Stimulated activated CD8-positive, alpha-beta memory T cell treated with anti-CD3 and anti-CD28 coated beads, Interleukin-15, amount 100 ng/mL, for 48 hours (primary cell): ENCODE results near the gene GTPBP6.
A peak's percentile ranks its signal among the peaks of the same experiment; 100 is the strongest.
"Not testable (repeated sequence)": the region's sequence is repeated elsewhere in the genome, so short reads cannot be mapped to it uniquely, and the experiment has no call there.

Source experiments
- DNase-seq, 2 donors: peaks; one replicate each; pipeline ENCODE4 v3.0.0-alpha.2; 2020; ENCODE audit warnings: low read depth in 2 of 2

GTPBP6 gene

DNA sequence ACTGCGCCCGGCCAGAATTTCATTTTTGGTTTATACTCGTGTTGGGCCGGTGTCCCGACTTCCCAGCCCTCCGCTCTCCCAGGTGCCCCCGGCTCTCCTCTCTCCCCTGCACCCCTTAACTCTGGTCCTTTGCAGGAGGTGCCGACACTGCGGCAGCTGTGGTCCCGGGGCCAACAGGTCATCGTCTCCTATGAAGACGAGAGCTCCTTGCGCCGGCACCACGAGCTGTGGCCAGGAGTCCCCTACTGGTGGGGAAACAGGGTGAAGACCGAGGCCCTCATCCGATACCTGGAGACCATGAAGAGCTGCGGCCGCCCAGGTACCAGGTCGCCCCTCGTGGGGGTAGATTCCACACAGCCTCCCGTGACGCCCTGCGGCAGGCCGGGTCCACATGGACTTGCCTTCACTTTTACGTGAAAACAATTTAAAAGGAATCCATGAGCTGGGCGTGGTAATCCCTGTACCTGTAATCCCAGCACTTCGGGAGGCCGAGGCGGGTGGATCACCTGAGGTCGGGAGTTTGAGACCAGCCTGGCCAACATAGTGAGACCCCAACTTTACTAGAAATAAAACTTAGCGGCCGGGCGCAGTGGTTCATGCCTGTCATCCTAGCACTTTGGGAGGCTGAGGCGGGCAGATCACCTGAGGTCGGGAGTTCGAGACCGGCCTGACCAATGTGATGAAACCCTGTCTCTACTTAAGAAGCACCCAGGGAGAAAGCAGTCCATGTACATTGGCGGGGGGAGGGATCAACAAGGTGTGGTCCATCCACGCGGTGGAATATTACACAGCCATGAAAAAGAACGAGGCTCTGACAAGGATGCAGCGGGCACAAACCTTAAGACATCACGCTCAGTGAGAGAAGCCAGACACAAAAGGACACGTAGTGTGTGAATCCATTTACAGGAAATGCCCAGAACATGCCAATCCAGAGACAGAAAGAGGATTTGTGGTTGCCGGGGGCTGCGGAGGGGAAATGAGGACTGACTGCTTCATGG is 25.4 kb downstream of the GTPBP6 start:
- no peak for DNase-seq

DNA sequence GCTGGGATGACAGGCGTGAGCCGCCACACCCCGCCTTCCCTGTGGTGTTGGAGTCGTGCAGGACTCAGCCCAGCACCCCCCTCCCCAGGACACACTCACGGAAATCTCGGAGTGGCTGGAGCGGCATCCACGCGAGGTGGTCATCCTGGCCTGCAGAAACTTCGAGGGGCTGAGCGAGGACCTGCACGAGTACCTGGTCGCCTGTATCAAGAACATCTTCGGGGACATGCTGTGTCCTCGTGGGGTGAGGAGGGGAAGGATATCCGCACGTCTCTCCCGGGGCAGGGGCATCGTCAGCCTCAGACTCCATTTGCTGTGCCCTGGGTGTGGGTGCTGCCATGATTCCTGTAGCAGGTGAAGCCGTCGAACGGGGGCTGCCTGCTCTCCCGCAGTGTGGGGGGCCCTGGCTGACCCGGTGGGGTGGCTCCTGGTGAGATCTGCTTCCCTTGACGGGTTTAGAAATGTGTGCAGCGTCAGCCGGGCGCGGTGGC is 27.1 kb downstream of the GTPBP6 start:
- no peak for DNase-seq

DNA sequence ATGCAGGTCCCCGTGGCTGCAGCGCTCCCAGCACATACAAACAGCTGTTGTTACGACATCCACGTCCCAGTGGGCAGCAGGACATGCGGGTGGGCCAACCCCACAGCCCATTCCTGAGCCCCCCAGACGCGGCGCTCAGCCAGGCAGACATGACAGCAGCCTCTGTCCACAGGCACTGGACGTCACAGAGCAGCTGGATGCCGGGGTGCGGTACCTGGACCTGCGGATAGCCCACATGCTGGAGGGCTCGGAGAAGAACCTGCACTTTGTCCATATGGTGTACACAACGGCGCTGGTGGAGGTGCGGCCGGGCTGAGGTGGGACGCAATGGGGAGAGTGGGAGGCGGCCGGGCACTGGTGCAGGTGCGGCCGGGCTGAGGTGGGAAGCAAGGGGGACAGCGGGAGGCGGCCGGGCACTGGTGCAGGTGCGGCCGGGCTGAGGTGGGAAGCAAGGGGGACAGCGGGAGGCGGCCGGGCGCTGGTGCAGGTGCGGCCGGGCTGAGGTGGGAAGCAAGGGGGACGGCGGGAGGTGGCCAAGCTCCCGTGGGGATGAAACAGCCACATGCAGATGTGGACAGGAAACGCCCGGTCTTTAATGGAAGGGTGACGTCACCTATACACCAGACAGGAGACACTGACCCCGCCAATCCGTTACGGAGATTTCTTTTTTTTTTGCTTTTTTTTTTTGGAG is 28.0 kb downstream of the GTPBP6 start:
- no peak for DNase-seq

DNA sequence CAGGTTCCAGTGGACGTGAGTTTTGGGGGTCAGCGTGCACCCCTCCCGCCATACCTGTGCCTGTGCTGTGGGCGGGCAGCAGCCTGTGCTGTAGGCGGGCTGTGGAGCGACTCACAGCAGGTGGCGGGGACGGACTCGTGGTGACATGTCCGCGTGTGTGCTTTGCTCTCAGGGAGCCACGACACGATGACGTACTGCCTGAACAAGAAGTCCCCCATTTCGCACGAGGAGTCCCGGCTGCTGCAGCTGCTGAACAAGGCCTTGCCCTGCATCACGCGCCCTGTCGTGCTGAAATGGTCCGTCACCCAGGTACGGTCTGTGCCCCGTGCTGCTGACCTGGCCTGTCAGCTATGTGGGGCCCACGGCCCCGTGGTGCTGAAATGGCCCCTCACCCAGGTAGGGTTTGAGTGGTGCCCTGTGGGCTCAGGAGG is 30.0 kb downstream of the GTPBP6 start:
- DNase-seq: no peak

DNA sequence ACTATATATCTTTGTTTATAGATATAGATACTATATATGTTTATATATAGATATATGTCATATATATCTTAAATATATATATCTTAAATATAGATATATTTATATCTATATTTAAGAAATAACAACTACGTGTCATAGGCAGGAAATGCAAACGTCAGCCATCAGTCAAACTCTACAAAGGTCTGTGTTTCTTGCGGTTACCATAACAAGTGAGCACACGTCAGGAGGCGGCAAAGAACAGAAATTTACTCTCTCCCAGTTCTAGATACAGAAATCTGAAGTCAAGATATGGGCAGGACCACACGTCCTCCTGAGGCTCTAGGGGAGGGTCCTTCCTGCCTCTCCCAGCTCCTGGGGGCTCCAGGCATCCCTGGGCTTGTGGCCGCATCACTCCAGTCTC is 30.9 kb downstream of the GTPBP6 start:
- DNase-seq: no peak

DNA sequence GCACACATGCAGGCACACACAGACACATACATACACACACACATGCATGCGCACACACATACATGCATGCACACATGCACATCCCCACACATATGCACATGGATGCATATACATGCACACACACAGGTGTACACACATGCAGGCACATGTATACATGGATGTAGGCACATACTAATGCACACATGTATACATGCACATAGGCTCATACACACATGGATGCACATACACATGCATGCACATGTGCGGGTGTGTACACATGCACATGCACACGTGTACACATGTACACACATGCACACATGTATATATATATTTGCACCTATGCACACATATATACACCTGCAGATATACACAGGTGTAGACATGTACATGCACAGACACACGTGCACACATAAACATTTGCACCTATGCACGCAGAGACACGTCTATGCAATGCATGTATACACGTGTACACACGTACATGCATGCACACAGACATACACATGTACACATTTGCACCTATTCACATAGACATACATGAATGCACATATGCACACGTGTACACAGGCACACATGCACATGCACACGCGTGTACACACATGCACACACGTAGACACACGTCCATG is 33.4 kb downstream of the GTPBP6 start:
- no peak for DNase-seq

DNA sequence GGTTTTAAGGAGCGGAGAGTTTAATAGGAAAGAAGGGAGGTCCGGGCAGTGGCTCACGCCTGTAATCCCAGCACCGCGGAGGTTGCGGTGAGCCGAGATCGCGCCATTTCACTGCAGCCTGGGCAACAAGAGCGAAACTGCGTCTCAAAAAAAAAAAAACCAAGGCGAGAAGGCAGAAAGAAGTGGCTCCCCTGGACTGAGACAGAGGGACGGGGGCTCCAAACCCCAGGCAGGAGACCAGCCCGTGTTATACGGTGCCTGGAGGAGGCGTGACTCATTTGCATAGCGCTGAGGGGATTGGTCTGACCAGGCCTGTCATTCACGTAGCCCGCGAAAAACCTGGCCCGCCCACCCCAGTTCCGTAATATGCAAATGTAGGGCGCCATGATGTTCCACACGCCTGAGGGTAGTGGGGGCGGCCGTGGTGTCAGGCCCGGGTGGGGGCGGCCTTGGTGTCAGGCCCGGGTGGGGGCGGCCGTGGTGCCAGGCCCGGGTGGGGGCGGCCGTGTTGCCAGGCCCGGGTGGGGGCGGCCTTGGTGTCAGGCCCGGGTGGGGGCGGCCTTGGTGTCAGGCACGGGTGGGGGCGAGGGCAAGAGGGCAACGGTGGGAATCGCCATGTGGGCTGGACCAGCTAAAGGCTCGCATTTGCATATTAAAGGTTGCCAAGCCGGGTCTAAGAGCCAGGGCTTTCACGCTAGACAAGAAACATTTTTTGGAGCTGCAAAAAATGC is 35.3 kb downstream of the GTPBP6 start:
- DNase-seq: peak; percentile 88 to 89

DNA sequence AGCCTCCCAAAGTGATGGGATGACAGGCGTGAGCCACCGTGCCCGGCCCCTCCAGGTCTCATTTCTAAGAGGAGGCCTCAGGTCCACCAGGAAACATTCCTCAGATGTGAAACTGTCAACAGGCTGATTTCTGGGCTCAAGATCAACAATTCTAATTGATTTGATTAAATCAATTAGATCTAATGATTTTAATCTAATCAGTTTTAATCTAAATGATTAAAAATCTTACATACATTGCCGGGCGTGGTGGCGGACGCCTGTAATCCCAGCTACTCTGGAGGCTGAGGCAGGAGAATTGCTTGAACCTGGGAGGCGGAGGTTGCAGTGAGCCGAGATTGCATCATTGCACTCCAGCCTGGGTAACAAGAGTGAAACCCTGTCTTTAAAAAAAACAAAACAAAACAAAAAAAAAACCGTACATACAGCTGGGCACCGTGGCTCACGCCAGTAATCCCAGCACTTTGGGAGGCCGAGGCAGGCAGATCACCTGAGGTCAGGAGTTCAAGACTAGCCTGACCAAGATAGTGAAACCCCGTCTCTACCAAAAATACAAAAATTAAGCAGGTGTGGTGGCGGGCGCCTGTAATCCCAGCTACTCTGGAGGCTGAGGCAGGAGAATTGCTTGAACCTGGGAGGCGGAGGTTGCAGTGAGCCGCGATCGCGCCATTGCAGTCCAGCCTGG is 36.5 kb downstream of the GTPBP6 start:
- DNase-seq: not testable (repeated sequence)

DNA sequence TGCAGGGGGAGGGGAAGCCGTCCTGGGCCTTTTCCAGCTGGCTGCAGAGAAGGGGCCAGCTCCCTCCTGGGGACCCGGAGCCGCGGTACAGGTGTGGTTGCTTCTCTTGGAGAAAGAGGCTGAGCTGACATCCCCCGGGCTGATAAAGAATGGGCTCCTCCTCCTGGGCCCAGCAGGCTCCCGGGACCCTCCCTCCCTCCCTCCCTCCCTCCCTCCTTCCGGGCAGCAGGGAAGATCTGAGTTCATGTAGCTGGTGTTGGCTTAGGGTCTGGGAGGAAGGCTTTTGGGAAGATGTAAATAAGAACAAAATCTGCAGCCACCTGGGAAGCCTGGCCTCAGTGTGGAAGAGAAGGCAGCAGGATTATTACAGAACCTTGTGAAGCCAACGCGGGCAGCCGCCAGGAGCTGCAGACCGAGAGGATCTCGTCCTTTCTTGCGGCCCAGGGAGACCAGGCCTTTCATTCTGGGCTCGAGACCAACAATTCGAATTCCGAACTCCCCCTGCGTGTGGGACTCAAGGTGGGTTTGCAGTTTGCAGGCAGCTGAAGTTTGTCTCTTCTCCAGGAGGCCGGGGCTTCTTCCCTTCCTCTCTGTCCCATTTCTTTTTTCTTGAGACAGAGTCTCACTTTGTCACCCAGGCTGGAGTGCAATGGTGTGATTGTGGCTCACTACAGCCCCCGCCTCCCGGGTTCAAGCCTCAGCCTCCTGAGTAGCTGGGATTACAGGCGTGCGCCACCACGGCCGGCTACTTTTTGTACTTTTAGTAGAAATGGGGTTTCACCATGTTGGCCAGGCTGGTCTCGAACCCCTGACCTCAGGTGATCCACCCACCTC is 37.2 kb downstream of the GTPBP6 start, which contains the start of gene PLCXD1:
PLCXD1 (plus strand) TSS at position 216 of the 834 bp plus-strand sequence. CDS start 2,807 bp downstream, outside the sequence.
- peak in 1 of 2 donors; percentile 25 for DNase-seq

DNA sequence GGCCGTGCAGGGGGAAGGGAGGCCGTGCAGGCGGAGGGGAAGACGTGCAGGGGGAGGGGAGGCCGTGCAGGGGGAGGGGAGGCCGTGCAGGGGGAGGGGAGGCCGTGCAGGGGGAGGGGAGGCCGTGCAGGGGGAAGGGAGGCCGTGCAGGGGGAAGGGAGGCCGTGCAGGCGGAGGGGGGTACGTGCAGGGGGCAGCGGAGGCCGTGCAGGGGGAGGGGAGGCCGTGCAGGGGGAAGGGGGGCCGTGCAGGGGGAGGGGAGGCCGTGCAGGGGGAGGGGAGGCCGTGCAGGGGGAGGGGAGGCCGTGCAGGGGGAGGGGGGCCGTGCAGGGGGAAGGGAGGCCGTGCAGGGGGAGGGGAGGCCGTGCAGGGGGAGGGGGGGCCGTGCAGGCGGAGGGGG is 37.9 kb downstream of the GTPBP6 start:
- DNase-seq: not testable (repeated sequence)

DNA sequence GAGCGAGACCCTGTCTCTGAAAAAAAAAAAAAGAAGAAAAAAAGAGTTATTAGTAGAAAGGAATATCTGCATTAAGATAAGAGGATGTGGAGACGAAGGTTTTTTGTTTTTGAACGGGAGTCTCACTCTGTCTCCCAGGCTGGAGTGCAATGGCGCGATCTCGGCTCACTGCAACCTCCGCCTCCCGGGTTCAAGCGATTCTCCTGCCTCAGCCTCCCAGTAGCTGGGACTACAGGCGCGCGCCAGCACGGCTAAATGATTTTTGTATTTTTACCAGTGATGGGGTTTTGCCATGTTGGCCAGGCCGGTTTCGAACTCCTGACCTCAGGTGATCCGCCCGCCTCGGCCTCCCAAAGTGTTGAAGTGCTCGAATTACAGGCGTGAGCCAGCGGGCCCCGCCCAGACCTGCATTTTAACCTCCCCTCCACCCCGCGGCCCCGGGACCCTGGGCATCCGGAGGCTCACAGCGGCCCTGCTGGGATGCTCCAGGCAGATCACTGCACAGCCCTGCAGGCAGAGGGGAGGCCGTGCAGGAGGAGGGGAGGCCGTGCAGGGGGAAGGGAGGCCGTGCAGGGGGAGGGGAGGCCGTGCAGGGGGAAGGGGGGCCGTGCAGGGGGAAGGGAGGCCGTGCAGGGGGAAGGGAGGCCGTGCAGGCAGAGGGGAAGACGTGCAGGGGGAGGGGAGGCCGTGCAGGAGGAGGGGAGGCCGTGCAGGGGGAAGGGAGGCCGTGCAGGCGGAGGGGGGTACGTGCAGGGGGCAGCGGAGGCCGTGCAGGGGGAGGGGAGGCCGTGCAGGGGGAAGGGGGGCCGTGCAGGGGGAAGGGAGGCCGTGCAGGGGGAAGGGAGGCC is 38.6 kb downstream of the GTPBP6 start:
- not testable (repeated sequence) for DNase-seq

DNA sequence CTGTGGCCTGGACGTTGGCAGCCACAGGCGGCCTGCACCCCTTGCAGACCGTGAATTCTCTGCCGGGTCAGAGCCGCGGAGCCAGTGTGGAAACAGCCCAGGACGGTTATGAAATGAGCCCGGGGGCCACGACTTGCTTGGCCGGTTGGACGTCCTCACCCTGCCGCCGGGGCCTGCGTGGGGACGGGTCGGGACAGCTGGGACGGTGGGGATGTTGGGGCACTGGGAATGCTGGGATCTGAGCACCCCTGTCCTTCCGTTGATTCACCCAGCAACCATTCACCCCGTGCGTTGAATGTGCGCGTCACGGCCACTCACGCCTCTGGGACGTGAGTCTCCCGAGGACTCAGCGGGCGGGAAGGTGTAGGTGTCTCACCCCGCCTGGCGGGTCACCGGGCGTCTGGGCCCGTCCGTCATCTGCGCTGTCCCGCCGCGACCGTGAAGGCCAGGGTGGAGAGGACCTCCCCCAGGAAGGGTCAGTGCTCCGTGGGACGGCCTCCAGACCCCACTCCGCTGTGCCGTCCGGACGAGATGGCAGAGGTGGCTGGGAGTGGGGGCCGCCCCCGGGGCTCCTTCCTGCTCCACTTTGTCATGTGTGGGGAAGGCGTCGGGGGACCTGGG is 41.9 kb downstream of the GTPBP6 start:
- DNase-seq: no peak

DNA sequence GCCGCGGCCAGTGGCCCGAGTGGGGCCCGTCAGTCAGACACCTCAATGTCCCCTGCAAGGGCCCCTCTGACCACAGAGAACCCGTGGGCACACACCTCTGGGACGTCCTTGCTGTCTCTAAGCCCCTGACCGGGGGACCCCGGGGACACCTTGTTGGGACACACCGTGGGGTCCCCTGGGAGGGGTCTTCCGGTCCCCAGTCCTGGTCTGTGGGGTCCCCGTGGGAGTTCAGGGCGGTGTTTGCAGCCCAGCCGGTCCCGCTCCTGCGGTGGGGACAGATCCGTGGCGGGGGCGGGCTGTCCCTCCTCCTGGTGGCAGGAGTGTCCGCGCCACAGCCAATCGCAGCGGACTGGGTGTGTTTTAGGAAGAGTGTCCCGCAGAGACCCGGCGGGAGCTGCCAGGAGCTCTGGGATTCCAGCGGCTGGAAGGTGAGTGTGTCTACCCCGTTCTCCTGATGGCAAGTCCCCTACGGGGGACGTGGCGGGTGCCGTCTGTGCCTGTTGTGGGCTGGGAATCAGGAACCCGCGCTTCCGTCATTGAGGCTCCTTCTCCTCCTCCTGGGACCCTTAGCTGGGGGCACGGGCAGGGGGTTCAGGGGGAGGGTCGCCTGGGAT is 42.5 kb downstream of the GTPBP6 start:
- peak in 1 of 2 donors; percentile 22 for DNase-seq

DNA sequence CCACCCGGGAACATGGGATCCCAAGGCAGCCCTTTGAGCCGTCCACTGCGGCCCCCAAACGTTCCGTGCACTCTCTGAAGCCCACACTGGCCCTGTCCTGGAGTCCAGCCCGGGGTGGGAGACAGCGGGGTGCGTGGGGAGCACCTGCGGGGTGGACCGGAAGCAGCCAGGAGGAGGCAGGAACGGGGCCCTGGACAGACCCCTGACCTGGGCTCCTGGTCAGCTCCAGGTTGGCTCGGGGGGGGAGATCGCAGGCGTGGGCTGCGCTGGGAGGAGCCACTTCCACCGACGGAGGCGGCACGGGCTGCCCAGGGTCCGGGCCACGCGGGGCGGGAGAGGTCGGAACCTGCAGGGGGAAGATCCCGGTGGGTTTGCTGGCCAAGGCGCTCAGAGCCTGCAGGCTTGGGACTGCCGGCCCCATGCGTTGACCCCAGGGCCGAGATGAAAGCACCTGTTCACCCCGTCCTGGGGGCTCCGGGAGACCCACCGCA is 43.1 kb downstream of the GTPBP6 start:
- DNase-seq: no peak

DNA sequence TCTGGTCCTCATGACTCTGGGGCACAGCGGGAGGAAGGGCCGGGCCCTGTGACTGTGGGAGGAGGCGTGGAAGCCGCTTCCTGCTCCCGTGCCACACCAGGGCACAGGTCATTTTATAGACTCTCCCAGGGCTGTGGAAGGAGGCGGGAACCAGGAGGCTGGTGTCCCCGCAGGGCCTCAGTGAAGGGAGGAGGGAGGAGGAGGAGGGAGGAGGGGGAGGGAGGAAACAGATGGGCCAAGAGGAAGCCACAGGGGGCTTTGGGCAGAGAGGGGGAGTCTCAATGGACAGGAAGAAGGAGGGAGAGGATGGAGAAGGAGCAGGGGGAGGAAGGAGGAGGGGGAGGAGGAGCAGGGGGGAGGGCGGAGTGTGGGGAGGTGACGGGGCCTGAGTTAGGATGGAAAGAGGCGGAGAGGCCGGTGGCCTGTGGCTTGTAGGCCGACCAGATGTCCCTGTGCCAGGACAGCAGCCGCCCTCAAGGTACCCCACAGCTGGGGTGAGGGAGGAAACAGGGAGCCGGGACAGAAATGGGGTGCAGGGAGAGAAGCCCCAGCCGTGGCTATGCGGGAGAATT is 43.6 kb downstream of the GTPBP6 start:
- DNase-seq: no peak

DNA sequence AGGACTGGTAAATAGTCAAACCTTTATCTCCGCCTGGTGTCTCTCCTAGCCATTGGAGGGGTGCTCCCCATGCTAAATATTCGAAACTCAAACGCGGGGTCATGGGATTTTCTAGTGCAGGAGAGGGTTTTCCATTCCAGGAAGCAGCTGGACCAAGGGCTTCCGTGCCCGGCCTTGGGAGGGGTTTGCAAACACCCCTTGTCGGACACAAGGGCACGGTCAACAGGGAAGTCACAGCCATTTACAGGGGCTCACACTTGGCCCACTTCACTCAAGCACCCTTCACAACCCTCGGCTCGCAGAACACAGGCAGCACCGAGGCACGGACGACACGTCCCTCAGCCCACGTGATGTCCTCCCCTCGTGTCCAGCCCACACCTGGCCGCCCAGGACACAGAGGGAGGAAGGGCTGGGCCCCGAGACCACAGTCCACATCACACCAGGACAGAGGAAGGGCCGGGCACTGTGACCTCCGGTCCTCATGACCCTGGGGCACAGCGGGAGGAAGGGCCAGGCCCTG is 47.7 kb downstream of the GTPBP6 start:
- no peak for DNase-seq

DNA sequence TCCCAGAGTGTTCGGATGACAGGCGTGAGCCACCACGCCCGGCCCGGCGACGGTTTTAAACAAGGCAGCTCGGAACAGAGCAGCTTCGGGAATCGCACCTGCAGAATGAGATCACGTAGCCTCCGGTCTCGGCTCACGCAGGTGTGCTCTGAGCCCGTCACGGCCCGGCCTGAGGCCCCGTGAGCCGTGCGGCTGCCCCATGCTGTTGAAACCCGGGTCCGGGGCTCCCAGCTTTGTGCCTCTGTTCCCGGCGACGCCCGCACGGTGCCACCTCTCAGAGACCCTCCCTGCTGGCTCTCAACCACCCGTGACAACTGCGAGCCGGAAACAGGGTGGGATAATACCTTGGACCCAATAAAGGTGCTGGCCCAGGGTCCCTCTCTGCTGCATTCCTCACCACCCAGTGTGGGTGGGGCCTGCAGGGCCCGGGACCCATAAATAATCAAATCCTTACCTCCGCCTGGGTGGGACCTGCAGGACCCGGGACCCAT is 50.8 kb downstream of the GTPBP6 start:
- DNase-seq: no peak
